OCI-LY1 (cell line): Measurements from ENCODE around the gene CFAP20DC.

Source experiments
- CTCF ChIP-seq: fragments of 200-600 bp; sonication (generic), shearing (Covaris generic); IDR thresholded peaks from 2 replicates; pipeline ENCODE4 v1.5.1; 2017; ENCODE audit warnings: mild to moderate bottlenecking, antibody characterized with exemption, low read length, moderate library complexity, mixed read lengths
- EZH2 ChIP-seq: fragments of 200-600 bp; sonication (generic), shearing (Covaris generic); IDR thresholded peaks from 2 replicates; pipeline ENCODE4 v1.8.0; 2017; ENCODE audit warnings: borderline replicate concordance, mixed run types, mild to moderate bottlenecking, antibody characterized with exemption, low read length, moderate library complexity, mixed read lengths

DNA sequence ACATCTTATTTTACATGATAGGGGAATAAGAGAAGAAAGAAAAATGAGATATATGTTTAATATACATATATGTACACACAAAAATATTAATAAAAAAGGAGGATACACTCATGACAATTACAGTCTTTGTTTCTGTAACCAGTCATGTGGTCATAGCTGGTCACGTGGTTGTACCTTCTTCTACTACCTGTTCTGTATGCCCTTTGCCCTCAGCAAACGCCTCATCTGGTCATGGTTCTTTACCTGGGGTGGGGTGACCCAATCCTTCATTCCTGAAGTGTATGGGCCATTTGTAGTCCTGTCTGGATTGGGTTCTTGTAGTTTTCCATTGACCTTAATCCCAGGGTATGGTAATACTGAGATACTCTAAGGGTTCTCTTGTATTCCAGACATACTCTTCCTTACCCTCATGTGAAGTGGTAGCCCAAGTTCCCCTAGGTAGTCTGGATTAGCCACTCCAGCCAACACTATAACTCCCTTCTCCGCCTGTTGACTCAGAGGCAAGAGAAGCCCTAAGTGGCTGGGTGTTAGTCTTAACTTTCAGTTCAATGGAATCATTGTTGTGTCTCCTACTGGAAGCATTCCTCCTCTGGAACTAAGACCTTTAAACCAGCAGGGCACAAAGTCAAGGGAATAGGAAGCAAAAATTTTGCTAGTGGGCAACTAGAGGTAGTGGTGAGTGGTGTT lies 336.0 kb downstream of the CFAP20DC start:
- TF ChIP-seq CTCF (no peak), EZH2 (no peak)
